Stomach (tissue), 9 donors: ENCODE measurements around the gene ABCB10. TPM values are rescaled to one million over a fixed set of nuclear protein-coding genes. Genes with fewer than 3 reads are reported as not detected.

Experiments used
- DNase-seq, 2 donors: peaks; one replicate each; pipeline versions ENCODE4 v3.0.0 to v3.0.0-alpha.2; 2013 to 2019
- H3K27ac ChIP-seq, 5 donors: fragments of 200-600 bp in 4 of 5; sonication (generic) in 4 of 5; one replicate each; pipeline ENCODE4 v1.5.1; 2013 to 2019; ENCODE audit warnings: mild to moderate bottlenecking in 1 of 5, moderate library complexity in 1 of 5
- H3K27me3 ChIP-seq, 3 donors: fragments of 200-600 bp; sonication (generic); one replicate each; pipeline ENCODE4 v1.5.1; 2017 to 2019; ENCODE audit warnings: mixed run types in 1 of 3
- H3K36me3 ChIP-seq, 4 donors: fragments of 200-600 bp; sonication (generic); 1 replicate in 3 of 4; 2 replicates in 1 of 4; pipeline ENCODE4 v1.5.1; 2016 to 2019
- H3K4me1 ChIP-seq, 4 donors: fragments of 200-600 bp; sonication (generic); one replicate each; pipeline ENCODE4 v1.5.1; 2016 to 2019
- H3K4me3 ChIP-seq, 4 donors: fragments of 200-600 bp; sonication (generic) in 3 of 4; one replicate each; pipeline ENCODE4 v1.5.1; 2016 to 2019; ENCODE audit warnings: mild to moderate bottlenecking in 1 of 4
- H3K9me3 ChIP-seq, 4 donors: fragments of 200-600 bp; sonication (generic); one replicate each; pipeline ENCODE4 v1.5.1; 2016 to 2019
- CTCF ChIP-seq, 7 experiments: fragments of 450-650 bp in 4 of 7; fragments of 200-600 bp in 3 of 7; sonication (generic) in 3 of 7; IDR thresholded peaks; one replicate each; pipeline ENCODE4 v1.5.1; 2016 to 2019; ENCODE audit warnings: antibody characterized with exemption in 7 of 7, control low read depth in 2 of 7, mild to moderate bottlenecking in 1 of 7
- EP300 ChIP-seq: sonication (generic); formaldehyde crosslinking; IDR thresholded peaks from one replicate; pipeline ENCODE4 v1.6.1; 2017; ENCODE audit warnings: antibody characterized with exemption
- POLR2A ChIP-seq, 4 donors: fragments of 450-650 bp; IDR thresholded peaks; one replicate each; pipeline ENCODE4 v1.6.1; 2016; ENCODE audit warnings: antibody characterized with exemption in 4 of 4, control low read depth in 2 of 4, mild to moderate bottlenecking in 1 of 4, moderate library complexity in 1 of 4
- POLR2AphosphoS5 ChIP-seq, 3 donors: sonication (generic); formaldehyde crosslinking; IDR thresholded peaks; one replicate each; pipeline ENCODE4 v1.6.1; 2016; ENCODE audit warnings: antibody characterized with exemption in 3 of 3
- WGBS, 5 donors: extraction: QIAGEN DNeasy Blood & Tissue Kit in 3 of 5; methylation state at CpG; one replicate each; pipeline versions ENCODE4 v1.1.5 to v1.1.7; 2013 to 2018; 5-methylcytosine and 5-hydroxymethylcytosine counted together
- intact Hi-C: fragments of 100-400 bp; cut with DNase I; formaldehyde crosslinking; loops from one replicate; pipeline ENCODE4 v1.15.1; 2023; ENCODE audit warnings: low total_unique reads
- polyA plus RNA-seq, 3 donors: library from polyadenylated mRNA; stranded (reverse); fragments of 200-250 nt; gene quantifications; one replicate each; pipeline ENCODE4 v1.2.3, GENCODE V29; 2013
- total RNA-seq, 5 donors: library from RNA; depleted of rRNA; stranded (reverse); fragments of >200 nt; gene quantifications; one replicate each; pipeline versions ENCODE4 v1.1.0 to v1.2.3, GENCODE V29; 2014 to 2016
- donor health status: healthy with polysubstance abuse.
- donor health status: Bipolar disorder and iron deficiency.
- donor health status: healthy.

ABCB10 gene
- total and polyA plus RNA-seq, 8 donors, result 2.7 to 24.2 (median 9.5) TPM

GRCh38 chr1:229550812-229551567 is 7.5 kb downstream of the ABCB10 start:
- Histone ChIP-seq H3K4me1 (peaks cover 6 to 68% (median 34%) of the 10 kb centered on the region in 4 donors), H3K27me3 (no peaks in the 10 kb centered on the region), H3K36me3 (peaks cover 9 to 32% (median 30%) of the 10 kb centered on the region in 4 donors), H3K4me3 (no peak overlapping the region), H3K27ac (peak overlapping the region in 1 of 5 donors; percentile 47), H3K9me3 (no peaks in the 10 kb centered on the region)
- 52 to 69% (median 62%) methylated on average over 3 of the region's 3 CpGs for WGBS, 5 donors
- TF ChIP-seq CTCF (IDR thresholded peaks at IDR 0.05), result no peak
- no peak for TF ChIP-seq POLR2AphosphoS5 (IDR thresholded peaks at IDR 0.05)
- TF ChIP-seq POLR2A (IDR thresholded peaks at IDR 0.05), result no peak
- TF ChIP-seq EP300, result no peak
- intact Hi-C loops, result no loop called here
- no peak for DNase-seq

DNA sequence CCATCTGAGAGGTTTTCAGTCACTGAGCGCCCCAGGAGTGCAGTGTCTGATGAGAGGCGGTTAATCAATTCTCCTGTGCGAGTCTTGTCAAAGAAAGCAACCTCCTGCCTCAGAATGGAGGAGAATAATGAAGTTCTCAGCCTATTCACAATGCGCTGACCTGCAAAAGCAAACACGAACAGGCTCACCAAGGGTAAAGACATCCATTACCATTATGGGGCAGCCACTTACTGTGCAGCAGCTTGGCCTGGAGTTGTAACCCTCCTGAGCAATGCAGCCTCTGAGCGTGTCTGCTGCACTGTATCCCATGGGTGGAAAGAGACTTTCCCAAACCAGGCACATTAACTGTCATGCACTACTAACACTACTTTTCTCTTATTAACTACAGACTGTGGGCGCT is 11.0 kb downstream of the ABCB10 start:
- Histone ChIP-seq H3K27me3 (no peaks in the 10 kb centered on the region), H3K4me3 (no peak overlapping the region), H3K9me3 (no peaks in the 10 kb centered on the region), H3K27ac (no peak overlapping the region), H3K4me1 (peaks cover 6 to 36% (median 19%) of the 10 kb centered on the region in 4 donors), H3K36me3 (peaks cover 21 to 63% (median 59%) of the 10 kb centered on the region in 4 donors)
- no peak for TF ChIP-seq EP300
- TF ChIP-seq POLR2AphosphoS5 (IDR thresholded peaks at IDR 0.05), result no peak
- TF ChIP-seq POLR2A (IDR thresholded peaks at IDR 0.05), result no peak
- no peak for TF ChIP-seq CTCF (IDR thresholded peaks at IDR 0.05)
- WGBS, 5 donors, result 93 to 99% (median 95%) methylated on average over 7 of the region's 7 CpGs
- DNase-seq, result no peak
- intact Hi-C loops, result no loop called here

GRCh38 chr1:229544587-229544986 is 13.9 kb downstream of the ABCB10 start:
- H3K4me1 ChIP-seq, result peaks cover 0 to 7% (median 3%) of the 10 kb centered on the region in 4 donors
- TF ChIP-seq POLR2A (IDR thresholded peaks at IDR 0.05), result no peak
- no peak for TF ChIP-seq EP300
- H3K9me3 ChIP-seq, result no peaks in the 10 kb centered on the region
- intact Hi-C loops, result no loop called here
- no peak overlapping the region for H3K4me3 ChIP-seq
- H3K36me3 ChIP-seq, result peaks cover 21 to 92% (median 86%) of the 10 kb centered on the region in 4 donors
- WGBS, 5 donors, result 93 to 100% (median 97%) methylated on average over 1 of the region's 1 CpG
- no peak overlapping the region for H3K27ac ChIP-seq
- DNase-seq, result no peak
- H3K27me3 ChIP-seq, result no peaks in the 10 kb centered on the region

DNA sequence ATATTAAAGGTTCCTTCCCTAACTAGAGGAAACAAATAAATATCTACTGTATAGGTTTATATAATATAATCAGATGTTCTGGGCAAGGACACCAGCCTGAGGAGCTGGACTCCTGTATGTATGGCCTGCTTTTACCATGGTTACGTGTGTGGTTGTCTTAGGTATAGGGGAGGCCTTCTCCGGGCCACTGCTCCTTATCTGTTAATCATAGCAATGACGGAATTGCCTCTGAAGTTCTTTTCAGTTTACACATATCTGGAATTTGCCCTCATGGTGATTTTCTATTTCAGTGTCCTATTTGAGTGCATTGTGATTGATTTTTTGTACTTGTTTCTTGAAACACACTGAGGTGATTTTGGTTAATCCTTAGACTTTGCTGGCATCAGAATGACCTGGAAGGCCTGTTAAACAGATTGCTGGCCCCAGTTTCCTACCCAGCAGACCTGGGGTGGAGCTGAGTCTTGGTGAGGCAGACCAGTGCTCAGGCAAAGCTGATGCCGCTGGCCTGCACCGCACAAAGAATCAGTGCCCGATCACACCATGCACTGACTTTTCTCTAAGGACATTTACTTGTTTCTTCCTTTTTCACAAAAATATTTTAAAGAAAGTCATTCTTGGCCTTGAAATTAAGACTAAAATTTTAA is 18.5 kb downstream of the ABCB10 start:
- H3K36me3 ChIP-seq, result peaks cover 27 to 98% (median 92%) of the 10 kb centered on the region in 4 donors
- no peak overlapping the region for H3K27ac ChIP-seq
- no peaks in the 10 kb centered on the region for H3K4me1 ChIP-seq
- H3K27me3 ChIP-seq, result no peaks in the 10 kb centered on the region
- no peak overlapping the region for H3K4me3 ChIP-seq
- intact Hi-C loops, result no loop called here
- DNase-seq, result no peak
- TF ChIP-seq POLR2A (IDR thresholded peaks at IDR 0.05), result no peak
- TF ChIP-seq EP300, result no peak
- TF ChIP-seq CTCF (IDR thresholded peaks at IDR 0.05), result no peak
- TF ChIP-seq POLR2AphosphoS5 (IDR thresholded peaks at IDR 0.05), result no peak
- no peaks in the 10 kb centered on the region for H3K9me3 ChIP-seq
- 86 to 98% (median 90%) methylated on average over 6 of the region's 6 CpGs for WGBS, 5 donors
